DOHH2 (cell line): Measurements from ENCODE around the gene MAPK4.

ENCODE experiments used
- H3F3A ChIP-seq: fragments of 200-600 bp; sonication (generic), shearing (Covaris generic); 2 replicates; pipeline ENCODE4 v1.6.0; 2016; ENCODE audit warnings: antibody characterized with exemption, mild to moderate bottlenecking; ENCODE audit not compliant: control insufficient read depth, insufficient read depth
- H3K27ac ChIP-seq: fragments of 200-600 bp; sonication (generic); 2 replicates; pipeline ENCODE4 v1.5.1; 2014; ENCODE audit warnings: low read depth, mild to moderate bottlenecking, low read length, moderate library complexity
- H3K27me3 ChIP-seq: fragments of 200-600 bp; sonication (generic); 2 replicates; pipeline ENCODE4 v1.6.1; 2014; ENCODE audit warnings: mild to moderate bottlenecking, low read length, mixed read lengths; ENCODE audit not compliant: control insufficient read depth
- H3K36me3 ChIP-seq: fragments of 200-600 bp; sonication (generic); 2 replicates; pipeline ENCODE4 v1.6.1; 2014; ENCODE audit warnings: mild to moderate bottlenecking, low read length, moderate library complexity, mixed read lengths; ENCODE audit not compliant: control insufficient read depth
- H3K4me1 ChIP-seq: fragments of 200-600 bp; sonication (generic); 2 replicates; pipeline ENCODE4 v1.6.1; 2014; ENCODE audit warnings: mild to moderate bottlenecking, low read length, mixed read lengths; ENCODE audit not compliant: control insufficient read depth
- H3K4me2 ChIP-seq: fragments of 200-600 bp; sonication (generic); 2 replicates; pipeline ENCODE4 v1.6.0; 2014; ENCODE audit warnings: mild to moderate bottlenecking, low read length, moderate library complexity
- H3K4me3 ChIP-seq: fragments of 200-600 bp; sonication (generic); 2 replicates; pipeline ENCODE4 v1.5.1; 2014; ENCODE audit warnings: mild to moderate bottlenecking, low read length, mixed read lengths
- H3K79me2 ChIP-seq: fragments of 200-600 bp; sonication (generic); 2 replicates; pipeline ENCODE4 v1.6.1; 2014; ENCODE audit warnings: mild to moderate bottlenecking, low read length, mixed read lengths; ENCODE audit not compliant: control insufficient read depth
- H3K9me2 ChIP-seq: fragments of 200-600 bp; sonication (generic); replicated peaks from 2 replicates; pipeline ENCODE4 v1.6.1; 2014; ENCODE audit warnings: mild to moderate bottlenecking, low read length, mixed read lengths; ENCODE audit not compliant: control insufficient read depth
- H3K9me3 ChIP-seq: fragments of 200-600 bp; sonication (generic); 2 replicates; pipeline ENCODE4 v1.6.1; 2014; ENCODE audit warnings: antibody characterized with exemption, low read length, mixed read lengths; ENCODE audit not compliant: control insufficient read depth, insufficient read depth
- H4K20me1 ChIP-seq: fragments of 200-600 bp; sonication (generic); 2 replicates; pipeline ENCODE4 v1.6.0; 2014; ENCODE audit warnings: low read depth, mild to moderate bottlenecking, antibody characterized with exemption, low read length, moderate library complexity; ENCODE audit not compliant: control insufficient read depth, insufficient read depth
- EZH2phosphoT487 ChIP-seq: fragments of 200-600 bp; sonication (generic); IDR thresholded peaks from 2 replicates; pipeline ENCODE4 v1.6.1; 2017; ENCODE audit warnings: borderline replicate concordance, mild to moderate bottlenecking, antibody characterized with exemption, low read length, moderate library complexity, mixed read lengths
- TF ChIP-seq, protein P1 (sequence below): fragments of 200-600 bp; sonication (generic); IDR thresholded peaks from one replicate; pipeline ENCODE4 v1.5.1; 2014; ENCODE audit warnings: antibody characterized with exemption, mild to moderate bottlenecking, low read depth, low read length; ENCODE audit not compliant: poor library complexity, severe bottlenecking

Gene MAPK4

DNA sequence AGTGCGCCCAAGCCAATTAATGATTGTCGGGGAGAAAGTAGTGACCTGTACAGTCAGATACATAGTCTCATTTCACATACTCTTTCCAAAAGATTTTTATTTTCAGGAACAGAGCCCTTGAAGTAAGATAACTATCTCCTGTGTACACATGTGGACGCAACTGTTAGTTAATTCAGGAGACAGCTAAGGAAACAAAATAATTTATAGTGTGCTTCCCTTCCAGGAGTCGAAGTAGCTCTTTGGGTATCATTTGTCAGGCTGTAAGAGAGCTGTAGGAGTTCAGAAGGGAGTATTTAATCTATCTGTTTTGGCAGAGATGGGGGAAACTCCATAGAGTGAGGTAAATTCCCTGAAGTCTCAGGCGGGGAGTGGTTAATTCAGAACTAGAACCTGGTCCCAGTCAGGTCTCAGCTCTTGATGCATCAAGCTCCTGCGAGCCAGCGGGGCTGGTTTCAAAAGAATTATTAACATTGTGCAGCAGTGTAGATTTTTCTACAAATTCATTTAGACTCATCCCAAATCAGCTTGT, 63.0 kb downstream of the MAPK4 start:
- Histone ChIP-seq H3K79me2 (no peaks in the 10 kb centered on the region), H4K20me1 (no peaks in the 10 kb centered on the region), H3K9me2 (no peaks in the 10 kb centered on the region), H3K36me3 (no peaks in the 10 kb centered on the region), H3K4me2 (no peak overlapping the region), H3K27ac (no peak overlapping the region), H3K9me3 (no peaks in the 10 kb centered on the region), H3K4me1 (no peaks in the 10 kb centered on the region), H3K4me3 (no peak overlapping the region), H3F3A (no peaks in the 10 kb centered on the region), H3K27me3 (no peaks in the 10 kb centered on the region; the same call in 1 of the 2 replicates)
- TF ChIP-seq, protein P1, sequence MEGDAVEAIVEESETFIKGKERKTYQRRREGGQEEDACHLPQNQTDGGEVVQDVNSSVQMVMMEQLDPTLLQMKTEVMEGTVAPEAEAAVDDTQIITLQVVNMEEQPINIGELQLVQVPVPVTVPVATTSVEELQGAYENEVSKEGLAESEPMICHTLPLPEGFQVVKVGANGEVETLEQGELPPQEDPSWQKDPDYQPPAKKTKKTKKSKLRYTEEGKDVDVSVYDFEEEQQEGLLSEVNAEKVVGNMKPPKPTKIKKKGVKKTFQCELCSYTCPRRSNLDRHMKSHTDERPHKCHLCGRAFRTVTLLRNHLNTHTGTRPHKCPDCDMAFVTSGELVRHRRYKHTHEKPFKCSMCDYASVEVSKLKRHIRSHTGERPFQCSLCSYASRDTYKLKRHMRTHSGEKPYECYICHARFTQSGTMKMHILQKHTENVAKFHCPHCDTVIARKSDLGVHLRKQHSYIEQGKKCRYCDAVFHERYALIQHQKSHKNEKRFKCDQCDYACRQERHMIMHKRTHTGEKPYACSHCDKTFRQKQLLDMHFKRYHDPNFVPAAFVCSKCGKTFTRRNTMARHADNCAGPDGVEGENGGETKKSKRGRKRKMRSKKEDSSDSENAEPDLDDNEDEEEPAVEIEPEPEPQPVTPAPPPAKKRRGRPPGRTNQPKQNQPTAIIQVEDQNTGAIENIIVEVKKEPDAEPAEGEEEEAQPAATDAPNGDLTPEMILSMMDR = no peak
- no peak for TF ChIP-seq EZH2phosphoT487

DNA sequence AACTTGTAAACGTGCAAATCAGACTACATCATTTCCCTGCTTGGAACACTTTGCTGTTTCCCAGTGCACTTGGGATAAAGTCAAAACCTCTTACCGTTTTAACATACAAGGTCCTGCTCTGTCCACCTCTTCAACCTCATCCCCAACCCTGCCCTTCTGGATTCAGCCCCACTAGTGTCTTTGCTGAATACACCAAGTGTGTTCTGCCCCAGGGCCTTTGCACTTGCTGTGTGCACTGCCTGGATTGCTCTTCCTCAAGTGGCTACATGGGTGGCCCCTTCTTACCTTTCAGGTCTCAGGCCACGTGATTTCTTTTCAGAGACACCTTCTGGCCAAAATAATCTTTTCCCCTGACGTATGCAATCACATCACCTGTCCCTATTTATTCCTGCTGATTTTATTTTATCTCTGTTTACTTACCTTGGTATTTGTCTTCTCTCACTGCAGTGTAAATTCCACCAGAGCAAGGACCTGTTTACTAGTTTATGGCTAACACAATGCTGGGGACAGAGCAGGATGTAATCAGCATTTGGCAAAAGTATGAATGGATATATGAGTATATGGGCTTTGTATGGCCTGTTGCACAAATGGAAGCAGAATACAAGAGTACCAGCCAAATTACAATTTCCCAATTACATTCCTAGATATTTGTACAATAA, 63.9 kb downstream of the MAPK4 start:
- H3K4me2 ChIP-seq = no peak overlapping the region
- H3K4me3 ChIP-seq = no peak overlapping the region
- H4K20me1 ChIP-seq = no peaks in the 10 kb centered on the region
- H3K27me3 ChIP-seq = no peaks in the 10 kb centered on the region; the same call in 1 of the 2 replicates
- no peaks in the 10 kb centered on the region for H3K9me3 ChIP-seq
- TF ChIP-seq EZH2phosphoT487 = no peak
- TF ChIP-seq, protein P1 = no peak
- H3K9me2 ChIP-seq = no peaks in the 10 kb centered on the region
- H3K79me2 ChIP-seq = no peaks in the 10 kb centered on the region
- H3K4me1 ChIP-seq = no peaks in the 10 kb centered on the region
- no peaks in the 10 kb centered on the region for H3K36me3 ChIP-seq
- H3F3A ChIP-seq = no peaks in the 10 kb centered on the region
- H3K27ac ChIP-seq = no peak overlapping the region

DNA sequence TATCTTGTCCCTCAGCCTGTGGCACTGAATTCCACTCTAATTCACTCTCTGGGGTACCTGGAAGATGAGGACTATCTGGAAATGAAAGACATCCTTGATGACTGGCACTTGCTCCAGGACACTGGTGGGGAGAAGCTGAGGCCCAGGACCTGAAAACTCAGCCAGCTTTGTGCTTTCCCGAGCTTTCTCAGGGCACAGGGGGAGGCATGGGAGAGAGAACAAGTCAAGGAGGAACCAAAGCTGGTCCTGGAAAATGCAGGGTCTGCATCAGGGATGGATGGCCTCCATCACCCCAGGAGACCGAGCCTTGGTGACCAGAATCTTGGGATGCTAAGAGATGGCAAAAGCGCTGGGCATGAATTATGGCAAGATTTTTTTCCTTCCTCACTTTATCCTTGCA, 65.1 kb downstream of the MAPK4 start:
- Histone ChIP-seq H3K27ac (no peak overlapping the region), H4K20me1 (no peaks in the 10 kb centered on the region), H3K9me3 (no peaks in the 10 kb centered on the region), H3K4me3 (no peak overlapping the region), H3K4me1 (no peaks in the 10 kb centered on the region), H3K36me3 (no peaks in the 10 kb centered on the region), H3K4me2 (no peak overlapping the region), H3K79me2 (no peaks in the 10 kb centered on the region), H3K27me3 (no peaks in the 10 kb centered on the region; the same call in 1 of the 2 replicates), H3F3A (no peaks in the 10 kb centered on the region), H3K9me2 (no peaks in the 10 kb centered on the region)
- no peak for TF ChIP-seq EZH2phosphoT487
- TF ChIP-seq, protein P1 = no peak
